Astrocyte of the cerebellum (primary cell): ENCODE data around the gene NUB1.
A peak's percentile ranks its signal among the peaks of the same experiment; 100 is the strongest.

Source experiments
- DNase-seq: peaks from one replicate; pipeline ENCODE4 v3.0.0-alpha.2; 2011; ENCODE audit warnings: low read depth
- H3K4me3 ChIP-seq: 2 replicates; pipeline ENCODE4 v1.5.1; 2011; ENCODE audit warnings: mild to moderate bottlenecking, low read depth, low read length, moderate library complexity
- CTCF ChIP-seq: IDR thresholded peaks from 2 replicates; pipeline ENCODE4 v1.5.1; 2012; ENCODE audit warnings: low read length, low read depth, moderate library complexity, mild to moderate bottlenecking; ENCODE audit errors: missing control alignments
- in situ Hi-C: cut with HindIII; loops from 2 replicates; pipeline ENCODE4 v1.10.0; 2017; ENCODE audit warnings: low sequenced_read_pairs

NUB1 gene

GRCh38 chr7:151416941-151417315 lies 75.3 kb downstream of the NUB1 start:
- no peak overlapping the region for H3K4me3 ChIP-seq
- no peak for DNase-seq
- no peak for TF ChIP-seq CTCF
- in situ Hi-C loops, result no loop called here

GRCh38 chr7:151420144-151420543 lies 78.5 kb downstream of the NUB1 start:
- in situ Hi-C loops, result no loop called here
- no peak for TF ChIP-seq CTCF
- no peak overlapping the region for H3K4me3 ChIP-seq
- no peak for DNase-seq

- no peak overlapping the region for H3K4me3 ChIP-seq
- in situ Hi-C loops, result no loop called here
- DNase-seq, result no peak
- no peak for TF ChIP-seq CTCF
Measured at GRCh38 chr7:151422212-151422611, 80.6 kb downstream of the NUB1 start.

- H3K4me3 ChIP-seq, result no peak overlapping the region
- TF ChIP-seq CTCF, result no peak
- in situ Hi-C loops, result no loop called here
- DNase-seq, result no peak
Measured at GRCh38 chr7:151423226-151423625, 81.6 kb downstream of the NUB1 start.

GRCh38 chr7:151423936-151424335 lies 82.3 kb downstream of the NUB1 start:
- H3K4me3 ChIP-seq, result no peak overlapping the region
- in situ Hi-C loops, result no loop called here
- TF ChIP-seq CTCF, result no peak
- DNase-seq, result no peak

GRCh38 chr7:151424799-151425198 lies 83.2 kb downstream of the NUB1 start:
- H3K4me3 ChIP-seq, result no peak overlapping the region
- no peak for TF ChIP-seq CTCF
- in situ Hi-C loops, result no loop called here
- peak; percentile 59 for DNase-seq
